ENCODE results near the gene AMN. TPM values are rescaled to one million over a fixed set of nuclear protein-coding genes. Genes with fewer than 3 reads are reported as not detected.
A peak's percentile ranks its signal among the peaks of the same experiment; 100 is the strongest.

AMN gene
- total RNA-seq, 2 experiments from 2014 or later = 0.35 to 5.6 TPM

DNA sequence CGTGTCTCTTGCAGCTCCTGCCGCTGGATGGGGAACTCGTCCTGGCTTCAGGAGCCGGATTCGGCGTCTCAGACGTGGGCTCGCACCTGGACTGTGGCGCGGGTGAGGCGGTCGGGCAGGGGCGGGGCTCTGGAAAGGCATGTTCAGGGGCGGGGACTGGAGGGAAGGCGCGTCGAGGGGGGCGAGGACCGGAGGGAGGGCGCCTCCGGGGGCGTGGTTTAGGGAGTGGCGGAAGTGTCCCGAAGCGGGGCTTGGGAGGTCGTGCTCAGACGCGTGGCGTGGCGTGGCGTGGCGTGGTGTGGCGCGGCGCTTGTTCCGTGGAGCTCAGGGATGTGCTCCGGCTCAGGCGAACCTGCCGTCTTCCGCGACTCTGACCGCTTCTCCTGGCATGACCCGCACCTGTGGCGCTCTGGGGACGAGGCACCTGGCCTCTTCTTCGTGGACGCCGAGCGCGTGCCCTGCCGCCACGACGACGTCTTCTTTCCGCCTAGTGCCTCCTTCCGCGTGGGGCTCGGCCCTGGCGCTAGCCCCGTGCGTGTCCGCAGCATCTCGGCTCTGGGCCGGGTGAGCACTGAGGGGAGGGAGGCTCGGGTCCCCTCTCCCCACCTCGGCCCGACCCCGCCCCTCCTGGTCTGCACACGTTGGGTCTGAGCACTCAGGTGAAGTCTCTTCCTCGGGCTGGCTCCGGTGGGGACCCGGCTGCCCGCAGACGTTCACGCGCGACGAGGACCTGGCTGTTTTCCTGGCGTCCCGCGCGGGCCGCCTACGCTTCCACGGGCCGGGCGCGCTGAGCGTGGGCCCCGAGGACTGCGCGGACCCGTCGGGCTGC, 6.2 kb downstream of the AMN start:
- ChIA-PET CTCF (ENCODE audit: unreplicated experiment) (no interaction called here), POLR2A (interaction anchor here (0.6 to 1.0 kb wide), 2 partner anchors 12 to 120 kb away, joined by 3 read pairs; no protein-coding TSS in a partner anchor)
- no TSS peak for BruUV-seq (replicated peaks)
- Histone ChIP-seq H3K4me2 (ENCODE audit: low read length) (peak overlapping the region; percentile 67), H3K4me1 (ENCODE audit: insufficient read depth, low read length, poor library complexity, severe bottlenecking) (peaks cover 15% of the 10 kb centered on the region), H3K4me3 (ENCODE audit: low read depth, low read length, poor library complexity, severe bottlenecking) (peak overlapping the region; percentile 47), H3K9me2 (ENCODE audit: insufficient read depth, low read length) (no peaks in the 10 kb centered on the region), H3K79me2 (ENCODE audit: insufficient read depth, low read depth, low read length) (no peaks in the 10 kb centered on the region), H2AFZ (ENCODE audit: low read length) (no peak overlapping the region), H4K20me1 (ENCODE audit: insufficient read depth, low read length) (no peaks in the 10 kb centered on the region), H3K9me3 (ENCODE audit: low read length) (no peaks in the 10 kb centered on the region), H3K36me3 (ENCODE audit: insufficient read depth, low read length) (no peaks in the 10 kb centered on the region), H3K27ac (ENCODE audit: low read depth, low read length, poor library complexity, severe bottlenecking) (no peak overlapping the region)
- TF ChIP-seq, protein P1, sequence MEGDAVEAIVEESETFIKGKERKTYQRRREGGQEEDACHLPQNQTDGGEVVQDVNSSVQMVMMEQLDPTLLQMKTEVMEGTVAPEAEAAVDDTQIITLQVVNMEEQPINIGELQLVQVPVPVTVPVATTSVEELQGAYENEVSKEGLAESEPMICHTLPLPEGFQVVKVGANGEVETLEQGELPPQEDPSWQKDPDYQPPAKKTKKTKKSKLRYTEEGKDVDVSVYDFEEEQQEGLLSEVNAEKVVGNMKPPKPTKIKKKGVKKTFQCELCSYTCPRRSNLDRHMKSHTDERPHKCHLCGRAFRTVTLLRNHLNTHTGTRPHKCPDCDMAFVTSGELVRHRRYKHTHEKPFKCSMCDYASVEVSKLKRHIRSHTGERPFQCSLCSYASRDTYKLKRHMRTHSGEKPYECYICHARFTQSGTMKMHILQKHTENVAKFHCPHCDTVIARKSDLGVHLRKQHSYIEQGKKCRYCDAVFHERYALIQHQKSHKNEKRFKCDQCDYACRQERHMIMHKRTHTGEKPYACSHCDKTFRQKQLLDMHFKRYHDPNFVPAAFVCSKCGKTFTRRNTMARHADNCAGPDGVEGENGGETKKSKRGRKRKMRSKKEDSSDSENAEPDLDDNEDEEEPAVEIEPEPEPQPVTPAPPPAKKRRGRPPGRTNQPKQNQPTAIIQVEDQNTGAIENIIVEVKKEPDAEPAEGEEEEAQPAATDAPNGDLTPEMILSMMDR (conservative IDR thresholded peaks at IDR 0.05; ENCODE audit: low read length) = no peak
- TF ChIP-seq EZH2phosphoT487 (IDR thresholded peaks at IDR 0.05; ENCODE audit: borderline replicate concordance, low read depth, low read length) = no peak
- intact Hi-C loops (cut with micrococcal nuclease; ENCODE audit: unreplicated experiment) = no loop called here
- DNase-seq (ENCODE audit: low spot score) = peak; percentile 67

DNA sequence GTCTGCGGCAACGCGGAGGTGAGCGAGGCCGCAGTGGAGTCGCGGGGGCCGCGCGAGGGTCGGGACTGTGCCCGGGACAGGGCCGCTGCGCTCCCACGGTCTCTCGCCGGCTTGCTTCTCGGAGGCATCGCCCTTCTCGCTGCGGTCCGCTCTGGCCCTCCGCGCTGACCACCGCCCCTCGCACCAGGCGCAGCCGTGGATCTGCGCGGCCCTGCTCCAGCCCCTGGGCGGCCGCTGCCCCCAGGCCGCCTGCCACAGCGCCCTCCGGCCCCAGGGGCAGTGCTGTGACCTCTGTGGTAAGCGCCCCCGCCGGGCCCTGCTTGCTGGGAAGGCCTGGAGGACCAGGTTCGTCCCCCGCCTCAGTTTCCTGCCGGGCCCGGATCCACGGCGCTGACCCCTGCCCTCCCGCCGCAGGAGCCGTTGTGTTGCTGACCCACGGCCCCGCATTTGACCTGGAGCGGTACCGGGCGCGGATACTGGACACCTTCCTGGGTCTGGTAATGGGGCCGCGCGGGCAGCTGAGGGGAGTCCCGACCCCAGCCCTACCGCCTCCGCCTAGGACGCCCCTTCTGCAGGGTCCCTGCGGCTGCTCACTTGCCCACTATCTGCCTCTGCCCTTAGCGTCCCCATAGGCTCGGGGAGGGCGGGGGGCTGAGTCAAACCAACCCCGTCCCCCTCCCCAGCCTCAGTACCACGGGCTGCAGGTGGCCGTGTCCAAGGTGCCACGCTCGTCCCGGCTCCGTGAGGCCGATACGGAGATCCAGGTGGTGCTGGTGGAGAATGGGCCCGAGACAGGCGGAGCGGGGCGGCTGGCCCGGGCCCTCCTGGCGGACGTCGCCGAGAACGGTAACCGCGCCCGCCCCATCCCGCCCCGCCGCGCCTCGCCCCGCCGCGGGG, 7.0 kb downstream of the AMN start:
- Histone ChIP-seq H2AFZ (ENCODE audit: low read length) (no peak overlapping the region), H3K4me2 (ENCODE audit: low read length) (no peak overlapping the region; the same call in 1 of the 2 replicates), H3K79me2 (ENCODE audit: insufficient read depth, low read depth, low read length) (no peaks in the 10 kb centered on the region), H4K20me1 (ENCODE audit: insufficient read depth, low read length) (no peaks in the 10 kb centered on the region), H3K36me3 (ENCODE audit: insufficient read depth, low read length) (no peaks in the 10 kb centered on the region), H3K27ac (ENCODE audit: low read depth, low read length, poor library complexity, severe bottlenecking) (no peak overlapping the region), H3K9me2 (ENCODE audit: insufficient read depth, low read length) (no peaks in the 10 kb centered on the region), H3K4me1 (ENCODE audit: insufficient read depth, low read length, poor library complexity, severe bottlenecking) (peaks cover 24% of the 10 kb centered on the region), H3K4me3 (ENCODE audit: low read depth, low read length, poor library complexity, severe bottlenecking) (no peak overlapping the region), H3K9me3 (ENCODE audit: low read length) (no peaks in the 10 kb centered on the region)
- POLR2A ChIA-PET = no interaction called here
- DNase-seq (ENCODE audit: low spot score) = no peak
- BruUV-seq (replicated peaks) = no TSS peak
- CTCF ChIA-PET (ENCODE audit: unreplicated experiment) = no interaction called here
- TF ChIP-seq, protein P1 (conservative IDR thresholded peaks at IDR 0.05; ENCODE audit: low read length) = no peak
- TF ChIP-seq EZH2phosphoT487 (IDR thresholded peaks at IDR 0.05; ENCODE audit: borderline replicate concordance, low read depth, low read length) = no peak
- intact Hi-C loops (cut with micrococcal nuclease; ENCODE audit: unreplicated experiment) = no loop called here
